GM12865 (cell line): ENCODE measurements around the gene KIFC3.

ENCODE experiments used
- DNase-seq: peaks from one replicate; pipeline ENCODE4 v3.0.0; 2010; ENCODE audit warnings: low read depth
- H3K4me3 ChIP-seq: 2 replicates; pipeline ENCODE4 v1.5.1; 2011; ENCODE audit warnings: mild to moderate bottlenecking, low read depth, low read length, control low read depth
- CTCF ChIP-seq: IDR thresholded peaks from 2 replicates; pipeline ENCODE4 v1.5.1; 2011; ENCODE audit warnings: low read length, control low read depth, low read depth, inconsistent platforms; ENCODE audit not compliant: insufficient read depth; ENCODE audit errors: missing control alignments

KIFC3 gene

GRCh38 chr16:57744642-57744903, 57.7 kb downstream of the KIFC3 start:
- no peak for TF ChIP-seq CTCF
- H3K4me3 ChIP-seq = no peak overlapping the region
- no peak for DNase-seq

GRCh38 chr16:57743886-57744641, 58.2 kb downstream of the KIFC3 start:
- no peak for TF ChIP-seq CTCF

GRCh38 chr16:57743458-57743857, 58.8 kb downstream of the KIFC3 start:
- no peak for DNase-seq
- TF ChIP-seq CTCF = no peak
- no peak overlapping the region for H3K4me3 ChIP-seq

More at GRCh38 chr16:57743886-57744641, 58.2 kb downstream of the KIFC3 start:
- no peak for DNase-seq
- H3K4me3 ChIP-seq = no peak overlapping the region

GRCh38 chr16:57742543-57742942, 59.7 kb downstream of the KIFC3 start:
- no peak for TF ChIP-seq CTCF
- DNase-seq = no peak
- no peak overlapping the region for H3K4me3 ChIP-seq

GRCh38 chr16:57741660-57742191, 60.6 kb downstream of the KIFC3 start:
- no peak for DNase-seq
- no peak for TF ChIP-seq CTCF
- no peak overlapping the region for H3K4me3 ChIP-seq

- no peak for TF ChIP-seq CTCF
- H3K4me3 ChIP-seq = no peak overlapping the region
- no peak for DNase-seq
Observed at GRCh38 chr16:57740423-57741071, 61.7 kb downstream of the KIFC3 start.
